H1 (cell line): Measurements from ENCODE around the gene SELENOF. TPM values are rescaled to one million over a fixed set of nuclear protein-coding genes. Genes with fewer than 3 reads are reported as not detected.

Experiments used
- CTCF ChIA-PET: fragments of 300-600 bp; sonication (Branson Sonifier 250); formaldehyde crosslinking; loops from one replicate; lab custom pipeline; 2021; ENCODE audit not compliant: partially characterized antibody; lab: Charles Lee
- POLR2A ChIA-PET: fragments of 300-600 bp; sonication (Branson Sonifier 250); formaldehyde crosslinking; loops from one replicate; lab custom pipeline; 2021; ENCODE audit warnings: inconsistent platforms; ENCODE audit not compliant: partially characterized antibody; lab: Charles Lee
- DNase-seq, 2 experiments: peaks; one replicate each; pipeline versions ENCODE4 v3.0.0 to v3.0.0-alpha.2; 2010 to 2022; ENCODE audit warnings: low spot score in 2 of 2, low read depth in 1 of 2, mixed read lengths in 1 of 2
- FAIRE-seq: peaks from 2 replicates; lab custom pipeline; 2011; peaks lifted over from hg19 to GRCh38; lab: Jason Lieb, UNC
- H2AFZ ChIP-seq: 2 replicates; pipeline ENCODE4 v1.8.1; 2012; ENCODE audit warnings: low read length, inconsistent platforms
- H2AK5ac ChIP-seq: 2 replicates; pipeline ENCODE4 v1.6.1; 2013; ENCODE audit warnings: low read depth, low read length
- H2BK120ac ChIP-seq: replicated peaks from 2 replicates; pipeline ENCODE3; 2013; ENCODE audit warnings: low read depth, low read length, inconsistent platforms
- H2BK12ac ChIP-seq: 2 replicates; pipeline ENCODE4 v1.6.1; 2013; ENCODE audit warnings: low read depth, low read length
- H2BK15ac ChIP-seq: 2 replicates; pipeline ENCODE4 v1.6.1; 2013; ENCODE audit warnings: low read length
- H2BK20ac ChIP-seq: 2 replicates; pipeline ENCODE4 v1.6.1; 2013; ENCODE audit warnings: low read length
- H2BK5ac ChIP-seq: 2 replicates; pipeline ENCODE4 v1.6.1; 2013; ENCODE audit warnings: low read depth, low read length
- H3K14ac ChIP-seq: 2 replicates; pipeline ENCODE4 v1.6.1; 2013; ENCODE audit warnings: inconsistent platforms; ENCODE audit not compliant: insufficient read length
- H3K18ac ChIP-seq: 2 replicates; pipeline ENCODE4 v1.6.1; 2013; ENCODE audit warnings: low read length; ENCODE audit errors: extremely low read depth
- H3K23ac ChIP-seq: 2 replicates; pipeline ENCODE4 v1.6.1; 2013; ENCODE audit warnings: inconsistent platforms; ENCODE audit not compliant: insufficient read length
- H3K23me2 ChIP-seq: 2 replicates; pipeline ENCODE4 v1.6.1; 2013; ENCODE audit warnings: low read depth, low read length
- H3K27ac ChIP-seq: 2 replicates; pipeline ENCODE4 v1.6.1; 2011; ENCODE audit warnings: low read depth, low read length, inconsistent platforms
- H3K27me3 ChIP-seq, 4 experiments: replicated peaks in 1 of 4; 1 replicate in 1 of 4; 2 replicates in 3 of 4; pipeline versions ENCODE4 v1.6.1 to v1.8.1; 2011 to 2013; ENCODE audit warnings: low read length in 3 of 4, mild to moderate bottlenecking in 3 of 4, inconsistent platforms in 2 of 4, mixed read lengths in 2 of 4, moderate library complexity in 1 of 4; ENCODE audit not compliant: control insufficient read depth in 3 of 4, insufficient read depth in 3 of 4; ENCODE audit errors: extremely low read depth in 1 of 4
- H3K36me3 ChIP-seq, 4 experiments: 2 replicates each; pipeline versions ENCODE4 v1.6.1 to v1.8.1; 2011 to 2013; ENCODE audit warnings: mild to moderate bottlenecking in 4 of 4, low read length in 3 of 4, moderate library complexity in 2 of 4, control low read depth in 1 of 4, inconsistent platforms in 1 of 4; ENCODE audit not compliant: insufficient read depth in 4 of 4, control insufficient read depth in 2 of 4
- H3K4ac ChIP-seq: replicated peaks from 2 replicates; pipeline ENCODE3; 2013; ENCODE audit warnings: low read length, low read depth, mixed read lengths, inconsistent platforms; ENCODE audit not compliant: insufficient read length
- H3K4me1 ChIP-seq, 4 experiments: replicated peaks in 1 of 4; 1 replicate in 1 of 4; 2 replicates in 3 of 4; pipeline versions ENCODE4 v1.6.1 to v1.8.1; 2011 to 2013; ENCODE audit warnings: low read length in 3 of 4, inconsistent platforms in 2 of 4, mixed read lengths in 1 of 4; ENCODE audit not compliant: insufficient read depth in 4 of 4, control insufficient read depth in 3 of 4
- H3K4me2 ChIP-seq, 2 experiments: 2 replicates each; pipeline versions ENCODE4 v1.6.1 to v1.8.1; 2011 to 2013; ENCODE audit warnings: low read depth in 2 of 2, low read length in 2 of 2, control low read depth in 1 of 2, inconsistent platforms in 1 of 2, mild to moderate bottlenecking in 1 of 2; ENCODE audit not compliant: insufficient read depth in 1 of 2
- H3K4me3 ChIP-seq, 4 experiments: fragments of 200-600, 300-600 bp in 1 of 4; sonication (generic), shearing (Covaris generic), sonication (Bioruptor Twin) in 1 of 4; 2 replicates each; pipeline versions ENCODE4 v1.5.1 to v1.8.1; 2011 to 2016; ENCODE audit warnings: low read length in 4 of 4, low read depth in 3 of 4, control low read depth in 2 of 4, inconsistent platforms in 2 of 4, mild to moderate bottlenecking in 2 of 4, mixed read lengths in 1 of 4, moderate library complexity in 1 of 4; ENCODE audit not compliant: insufficient read depth in 2 of 4; ENCODE audit errors: extremely low read depth in 1 of 4
- H3K56ac ChIP-seq: replicated peaks from 2 replicates; pipeline ENCODE3; 2013; ENCODE audit warnings: low read depth, mild to moderate bottlenecking, mixed read lengths, low read length, inconsistent platforms; ENCODE audit not compliant: insufficient read length
- H3K79me1 ChIP-seq: 2 replicates; pipeline ENCODE4 v1.6.1; 2013; ENCODE audit warnings: low read depth, low read length, control low read depth
- H3K79me2 ChIP-seq, 2 experiments: 2 replicates each; pipeline versions ENCODE4 v1.6.1 to v1.8.1; 2012 to 2013; ENCODE audit warnings: low read length in 2 of 2, mild to moderate bottlenecking in 2 of 2, inconsistent platforms in 1 of 2; ENCODE audit not compliant: insufficient read depth in 2 of 2, control insufficient read depth in 1 of 2
- H3K9ac ChIP-seq, 4 experiments: replicated peaks in 1 of 4; 1 replicate in 1 of 4; 2 replicates in 3 of 4; pipeline versions ENCODE4 v1.6.1 to v1.8.1; 2011 to 2013; ENCODE audit warnings: low read depth in 3 of 4, low read length in 3 of 4, control low read depth in 2 of 4, mild to moderate bottlenecking in 2 of 4, moderate library complexity in 2 of 4, inconsistent platforms in 1 of 4; ENCODE audit errors: extremely low read depth in 1 of 4
- H3K9me3 ChIP-seq, 2 experiments: 2 replicates each; pipeline versions ENCODE4 v1.6.1 to v1.8.1; 2012 to 2013; ENCODE audit warnings: mild to moderate bottlenecking in 2 of 2, moderate library complexity in 2 of 2, control low read depth in 1 of 2, inconsistent platforms in 1 of 2, low read depth in 1 of 2, low read length in 1 of 2, mixed read lengths in 1 of 2; ENCODE audit not compliant: insufficient read depth in 2 of 2
- H4K20me1 ChIP-seq, 2 experiments: replicated peaks in 1 of 2; 2 replicates each; pipeline versions ENCODE3 to v1.8.1; 2011 to 2013; ENCODE audit warnings: inconsistent platforms in 2 of 2, low read length in 2 of 2, mild to moderate bottlenecking in 1 of 2; ENCODE audit not compliant: insufficient read depth in 2 of 2, control insufficient read depth in 1 of 2
- H4K5ac ChIP-seq: 2 replicates; pipeline ENCODE4 v1.6.1; 2013; ENCODE audit warnings: low read length, low read depth, mixed read lengths, inconsistent platforms; ENCODE audit not compliant: insufficient read length
- H4K8ac ChIP-seq: 2 replicates; pipeline ENCODE4 v1.8.0; 2013; ENCODE audit warnings: mild to moderate bottlenecking, moderate library complexity, low read length, inconsistent platforms; ENCODE audit not compliant: insufficient read depth; ENCODE audit errors: extremely low read depth
- H4K91ac ChIP-seq: replicated peaks from 2 replicates; pipeline ENCODE3; 2013; ENCODE audit warnings: low read length, mixed read lengths, inconsistent platforms; ENCODE audit not compliant: insufficient read length
- CTBP2 ChIP-seq: IDR thresholded peaks from 2 replicates; pipeline ENCODE4 v1.7.0; 2011; ENCODE audit warnings: borderline replicate concordance, mild to moderate bottlenecking, moderate library complexity, mixed read lengths, low read length; ENCODE audit not compliant: insufficient read depth, insufficient read length
- HDAC6 ChIP-seq: IDR thresholded peaks from one replicate; pipeline ENCODE4 v1.7.1; 2012; ENCODE audit warnings: low read depth, mild to moderate bottlenecking, inconsistent platforms, low read length, moderate library complexity
- KDM1A ChIP-seq: fragments of 200-600, 300-600 bp; sonication (generic); IDR thresholded peaks from 2 replicates; pipeline ENCODE4 v1.7.1; 2016; ENCODE audit warnings: mild to moderate bottlenecking, low read length, borderline replicate concordance
- KDM5A ChIP-seq: fragments of 200-600 bp; IDR thresholded peaks from 2 replicates; pipeline ENCODE4 v1.7.1; 2012; ENCODE audit warnings: mild to moderate bottlenecking, low read length, inconsistent platforms, mixed read lengths
- MAFK ChIP-seq: IDR thresholded peaks from 2 replicates; pipeline ENCODE4 v1.6.1; 2012; ENCODE audit warnings: low read depth, mild to moderate bottlenecking, improper control_type of control experiment, low read length
- NRF1 ChIP-seq: IDR thresholded peaks from 2 replicates; pipeline ENCODE4 v1.6.1; 2011; ENCODE audit warnings: mild to moderate bottlenecking, low read depth, low read length, improper control_type of control experiment
- RNF2 ChIP-seq: fragments of 200-900, 300-1000 bp; sonication (generic); IDR thresholded peaks from 2 replicates; pipeline ENCODE4 v1.7.1; 2016; ENCODE audit warnings: borderline replicate concordance, low read depth, mild to moderate bottlenecking, antibody characterized with exemption, low read length; ENCODE audit not compliant: poor library complexity, severe bottlenecking; ENCODE audit errors: missing control alignments
- RXRA ChIP-seq: IDR thresholded peaks from 2 replicates; pipeline ENCODE4 v1.6.1; 2011; ENCODE audit warnings: low read depth, mild to moderate bottlenecking, low read length, moderate library complexity; ENCODE audit not compliant: insufficient read depth
- SP1 ChIP-seq: IDR thresholded peaks from 2 replicates; pipeline ENCODE4 v1.6.1; 2011; ENCODE audit warnings: low read depth, low read length
- SP2 ChIP-seq: IDR thresholded peaks from 2 replicates; pipeline ENCODE4 v1.6.1; 2012; ENCODE audit warnings: mild to moderate bottlenecking, low read length, inconsistent platforms
- TCF12 ChIP-seq: IDR thresholded peaks from 2 replicates; pipeline ENCODE4 v1.6.1; 2011; ENCODE audit warnings: low read depth, mild to moderate bottlenecking, low read length
- WGBS, 2 experiments: shearing (Covaris generic) in 1 of 2; methylation state at CpG; one replicate each; pipeline versions ENCODE4 v1.1.6 to v1.1.7; 2013 to 2015; ENCODE audit warnings: low lambda C conversion rate in 2 of 2, mixed read lengths in 2 of 2, inconsistent platforms in 1 of 2, low coverage in 1 of 2, missing lambda C conversion rate in 1 of 2; ENCODE audit not compliant: insufficient replicate concordance in 2 of 2, insufficient coverage in 1 of 2, insufficient read length in 1 of 2; ENCODE audit errors: extremely low coverage in 1 of 2, missing lambda C conversion rate in 1 of 2; 5-methylcytosine and 5-hydroxymethylcytosine counted together
- polyA plus RNA-seq, 7 experiments: library from polyadenylated mRNA; depleted of rRNA in 3 of 7; stranded (reverse) in 5 of 7; unstranded in 2 of 7; fragments of >200 nt in 5 of 7; fragments of 200-250 nt in 2 of 7; gene quantifications; 1 replicate in 5 of 7; 2 replicates in 1 of 7; 4 replicates in 1 of 7; pipeline versions ENCODE4 v1.2.1 to v1.2.3, GENCODE V29; 2011 to 2013; ENCODE audit warnings: missing spikeins in 2 of 7, mixed read lengths in 2 of 7
- total RNA-seq: library from RNA; stranded (reverse); fragmentation: NEBNext Ultra II Directional; extraction: Animal tissue kit (Norgen Biotek cat#: 25700); gene quantifications from 2 replicates; pipeline ENCODE4 v1.2.1, GENCODE V29; 2021
- TF ChIP-seq, protein P1 (sequence below): IDR thresholded peaks from 2 replicates; pipeline ENCODE4 v1.6.1; 2012; ENCODE audit warnings: inconsistent platforms
- TF ChIP-seq, protein P2 (sequence below): IDR thresholded peaks from 2 replicates; pipeline ENCODE4 v1.6.1; 2011; ENCODE audit warnings: low read depth, mild to moderate bottlenecking, low read length; ENCODE audit not compliant: insufficient read depth

Gene SELENOF
- total and polyA plus RNA-seq, 2 of the 8 experiments (the other 6 are each of a cell fraction or from before 2014, with no cell fraction given) = 70.7 to 163 TPM

DNA sequence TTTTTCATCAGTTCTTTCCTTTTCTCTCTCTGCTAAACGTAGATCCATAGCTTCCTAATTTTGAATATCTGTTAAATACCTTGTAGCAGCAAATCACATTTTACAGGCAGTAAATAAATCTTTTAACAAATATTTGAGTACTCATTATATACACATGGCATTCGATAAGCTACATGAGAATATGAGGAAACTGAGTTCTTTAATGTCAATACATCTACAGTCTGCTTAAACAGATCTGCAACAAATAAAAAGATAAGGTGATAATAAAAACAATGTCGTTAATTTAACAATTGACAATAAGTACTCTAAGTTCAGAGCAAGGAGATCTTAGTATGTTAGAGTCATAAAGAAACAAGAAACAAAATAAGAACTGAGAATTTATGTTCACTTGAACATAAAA, 42.9 kb downstream of the SELENOF start:
- H2BK15ac ChIP-seq = no peak overlapping the region
- no peak overlapping the region for H2BK120ac ChIP-seq
- FAIRE-seq = no peak
- H3K18ac ChIP-seq = no peak overlapping the region
- H3K23me2 ChIP-seq = no peaks in the 10 kb centered on the region
- H2BK12ac ChIP-seq = no peak overlapping the region
- H2BK5ac ChIP-seq = no peak overlapping the region
- H2AFZ ChIP-seq = no peak overlapping the region
- ChIA-PET POLR2A (no interaction called here), CTCF (interaction anchor here (1.3 kb wide), 1 partner anchor 13 kb away, joined by 3 read pairs; no protein-coding TSS in a partner anchor)
- H3K27ac ChIP-seq = no peak overlapping the region
- H4K91ac ChIP-seq = no peak overlapping the region
- H3K4me1 ChIP-seq = peaks cover 0 to 5% (median 0%) of the 10 kb centered on the region in 4 experiments; a peak in 1 of 7 replicates
- no peak overlapping the region for H3K4ac ChIP-seq
- H3K27me3 ChIP-seq = no peaks in the 10 kb centered on the region
- no peak overlapping the region for H3K14ac ChIP-seq
- H4K5ac ChIP-seq = no peak overlapping the region
- H4K20me1 ChIP-seq = no peaks in the 10 kb centered on the region
- no peak overlapping the region for H3K23ac ChIP-seq
- no peaks in the 10 kb centered on the region; a peak in 1 of 4 replicates for H3K79me2 ChIP-seq
- DNase-seq = no peak
- no peak overlapping the region for H4K8ac ChIP-seq
- H2AK5ac ChIP-seq = no peak overlapping the region
- no peaks in the 10 kb centered on the region for H3K36me3 ChIP-seq
- no peak overlapping the region for H2BK20ac ChIP-seq
- H3K4me3 ChIP-seq = no peak overlapping the region
- no peak overlapping the region for H3K9ac ChIP-seq
- no peak overlapping the region for H3K4me2 ChIP-seq
- no peaks in the 10 kb centered on the region for H3K79me1 ChIP-seq
- H3K56ac ChIP-seq = no peak overlapping the region
- 96% methylated on average over 3 of the region's 3 CpGs; no CpG with 5 or more reads in 1 of the 2 experiments for WGBS, 2 experiments
- no peaks in the 10 kb centered on the region for H3K9me3 ChIP-seq
- TF ChIP-seq KDM5A = no peak
- no peak for TF ChIP-seq TCF12
- TF ChIP-seq, protein P1, sequence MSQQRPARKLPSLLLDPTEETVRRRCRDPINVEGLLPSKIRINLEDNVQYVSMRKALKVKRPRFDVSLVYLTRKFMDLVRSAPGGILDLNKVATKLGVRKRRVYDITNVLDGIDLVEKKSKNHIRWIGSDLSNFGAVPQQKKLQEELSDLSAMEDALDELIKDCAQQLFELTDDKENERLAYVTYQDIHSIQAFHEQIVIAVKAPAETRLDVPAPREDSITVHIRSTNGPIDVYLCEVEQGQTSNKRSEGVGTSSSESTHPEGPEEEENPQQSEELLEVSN = no peak
- TF ChIP-seq MAFK = no peak
- TF ChIP-seq NRF1 = no peak
- TF ChIP-seq RNF2 = no peak
- TF ChIP-seq HDAC6 = no peak
- no peak for TF ChIP-seq SP2
- no peak for TF ChIP-seq CTBP2
- TF ChIP-seq, protein P2, sequence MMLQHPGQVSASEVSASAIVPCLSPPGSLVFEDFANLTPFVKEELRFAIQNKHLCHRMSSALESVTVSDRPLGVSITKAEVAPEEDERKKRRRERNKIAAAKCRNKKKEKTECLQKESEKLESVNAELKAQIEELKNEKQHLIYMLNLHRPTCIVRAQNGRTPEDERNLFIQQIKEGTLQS = no peak
- TF ChIP-seq KDM1A = no peak
- no peak for TF ChIP-seq SP1
- TF ChIP-seq RXRA = no peak
